Astrocyte (in vitro differentiated cells and primary cell): ENCODE results near the gene BBIP1. TPM values are rescaled to one million over a fixed set of nuclear protein-coding genes. Genes with fewer than 3 reads are reported as not detected.

ENCODE experiments used
- DNase-seq: peaks from one replicate; pipeline ENCODE4 v3.0.0-alpha.2; 2010; ENCODE audit warnings: low read depth
- FAIRE-seq: peaks from 2 replicates; lab custom pipeline; 2011; peaks lifted over from hg19 to GRCh38; lab: Jason Lieb, UNC
- H2AFZ ChIP-seq: 2 replicates; pipeline ENCODE4 v1.6.0; 2012; ENCODE audit warnings: low read depth, low read length, inconsistent platforms
- H3K27ac ChIP-seq: 2 replicates; pipeline ENCODE4 v1.5.1; 2011; ENCODE audit warnings: low read depth, low read length, inconsistent platforms
- H3K27me3 ChIP-seq: 2 replicates; pipeline ENCODE4 v1.6.0; 2011; ENCODE audit warnings: low read length, inconsistent platforms; ENCODE audit not compliant: insufficient read depth
- H3K36me3 ChIP-seq: 2 replicates; pipeline ENCODE4 v1.5.1; 2011; ENCODE audit warnings: low read length, inconsistent platforms; ENCODE audit not compliant: insufficient read depth
- H3K4me1 ChIP-seq: 2 replicates; pipeline ENCODE4 v1.5.1; 2011; ENCODE audit warnings: low read length, inconsistent platforms; ENCODE audit not compliant: insufficient read depth
- H3K4me2 ChIP-seq: 2 replicates; pipeline ENCODE4 v1.6.0; 2012; ENCODE audit warnings: low read length, inconsistent platforms
- H3K4me3 ChIP-seq: 2 replicates; pipeline ENCODE4 v1.5.1; 2011; ENCODE audit warnings: low read depth, mild to moderate bottlenecking, low read length, inconsistent platforms; ENCODE audit not compliant: insufficient read depth
- H3K79me2 ChIP-seq: 2 replicates; pipeline ENCODE4 v1.6.0; 2012; ENCODE audit warnings: mild to moderate bottlenecking, low read length, inconsistent platforms; ENCODE audit not compliant: insufficient read depth
- H3K9ac ChIP-seq: 2 replicates; pipeline ENCODE4 v1.6.0; 2012; ENCODE audit warnings: mild to moderate bottlenecking, low read length, inconsistent platforms
- H3K9me3 ChIP-seq: 2 replicates; pipeline ENCODE4 v1.5.1; 2012; ENCODE audit warnings: low read depth, mild to moderate bottlenecking, low read length, inconsistent platforms; ENCODE audit not compliant: insufficient read depth
- H4K20me1 ChIP-seq: 2 replicates; pipeline ENCODE4 v1.6.0; 2012; ENCODE audit warnings: low read length, inconsistent platforms; ENCODE audit not compliant: insufficient read depth
- H3K27ac Mint-ChIP-seq: one replicate; pipeline ENCODE4 v1.8.0; 2021; ENCODE audit warnings: mild to moderate bottlenecking, mixed read lengths; ENCODE audit not compliant: unreplicated experiment
- H3K27me3 Mint-ChIP-seq: one replicate; pipeline ENCODE4 v1.8.0; 2021; ENCODE audit warnings: low read depth, mixed read lengths; ENCODE audit not compliant: unreplicated experiment
- H3K36me3 Mint-ChIP-seq: one replicate; pipeline ENCODE4 v1.8.0; 2021; ENCODE audit warnings: low read depth, mixed read lengths; ENCODE audit not compliant: unreplicated experiment
- H3K4me1 Mint-ChIP-seq: one replicate; pipeline ENCODE4 v1.8.0; 2021; ENCODE audit warnings: low read depth, mixed read lengths; ENCODE audit not compliant: unreplicated experiment
- H3K4me3 Mint-ChIP-seq: one replicate; pipeline ENCODE4 v1.8.0; 2021; ENCODE audit warnings: mild to moderate bottlenecking, moderate library complexity, mixed read lengths; ENCODE audit not compliant: unreplicated experiment
- H3K9me3 Mint-ChIP-seq: one replicate; pipeline ENCODE4 v1.8.0; 2021; ENCODE audit warnings: mild to moderate bottlenecking, mixed read lengths; ENCODE audit not compliant: unreplicated experiment
- EZH2 ChIP-seq: IDR thresholded peaks from 2 replicates; pipeline ENCODE4 v1.6.1; 2012; ENCODE audit warnings: mild to moderate bottlenecking, low read length, inconsistent platforms; ENCODE audit not compliant: insufficient read depth
- total RNA-seq: library from RNA; stranded (reverse); gene quantifications from 2 replicates; pipeline ENCODE4 v1.2.1, GENCODE V29; 2021
- TF ChIP-seq, protein P1 (sequence below): IDR thresholded peaks from 2 replicates; pipeline ENCODE4 v1.5.1; 2011; ENCODE audit warnings: low read depth, mild to moderate bottlenecking, inconsistent platforms, low read length, moderate library complexity; ENCODE audit not compliant: insufficient read depth

Gene BBIP1
- total RNA-seq, 1 donor from 2014 or later: 24.1 TPM

GRCh38 chr10:110859973-110860376 lies 59.0 kb downstream of the BBIP1 start:
- Histone ChIP-seq H3K79me2 (no peaks in the 10 kb centered on the region), H3K9me3 (no peaks in the 10 kb centered on the region), H3K27me3 (no peaks in the 10 kb centered on the region), H2AFZ (no peak overlapping the region), H3K9ac (no peak overlapping the region), H3K4me3 (no peak overlapping the region), H3K27ac (no peak overlapping the region), H4K20me1 (no peaks in the 10 kb centered on the region), H3K4me2 (no peak overlapping the region), H3K4me1 (no peaks in the 10 kb centered on the region), H3K36me3 (no peaks in the 10 kb centered on the region)
- TF ChIP-seq, protein P1, sequence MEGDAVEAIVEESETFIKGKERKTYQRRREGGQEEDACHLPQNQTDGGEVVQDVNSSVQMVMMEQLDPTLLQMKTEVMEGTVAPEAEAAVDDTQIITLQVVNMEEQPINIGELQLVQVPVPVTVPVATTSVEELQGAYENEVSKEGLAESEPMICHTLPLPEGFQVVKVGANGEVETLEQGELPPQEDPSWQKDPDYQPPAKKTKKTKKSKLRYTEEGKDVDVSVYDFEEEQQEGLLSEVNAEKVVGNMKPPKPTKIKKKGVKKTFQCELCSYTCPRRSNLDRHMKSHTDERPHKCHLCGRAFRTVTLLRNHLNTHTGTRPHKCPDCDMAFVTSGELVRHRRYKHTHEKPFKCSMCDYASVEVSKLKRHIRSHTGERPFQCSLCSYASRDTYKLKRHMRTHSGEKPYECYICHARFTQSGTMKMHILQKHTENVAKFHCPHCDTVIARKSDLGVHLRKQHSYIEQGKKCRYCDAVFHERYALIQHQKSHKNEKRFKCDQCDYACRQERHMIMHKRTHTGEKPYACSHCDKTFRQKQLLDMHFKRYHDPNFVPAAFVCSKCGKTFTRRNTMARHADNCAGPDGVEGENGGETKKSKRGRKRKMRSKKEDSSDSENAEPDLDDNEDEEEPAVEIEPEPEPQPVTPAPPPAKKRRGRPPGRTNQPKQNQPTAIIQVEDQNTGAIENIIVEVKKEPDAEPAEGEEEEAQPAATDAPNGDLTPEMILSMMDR: no peak
- TF ChIP-seq EZH2: no peak
- Mint-ChIP-seq H3K9me3 (peaks cover 3% of the 10 kb centered on the region), H3K27me3 (peaks cover 2% of the 10 kb centered on the region), H3K27ac (no peak overlapping the region), H3K36me3 (no peaks in the 10 kb centered on the region), H3K4me3 (peak overlapping the region; percentile 2), H3K4me1 (peaks cover 8% of the 10 kb centered on the region)
- FAIRE-seq (no peak), DNase-seq (peak; percentile 26)

GRCh38 chr10:110859206-110859972 lies 59.6 kb downstream of the BBIP1 start:
- FAIRE-seq: no peak
- H3K79me2 ChIP-seq: no peaks in the 10 kb centered on the region
- H3K36me3 Mint-ChIP-seq: no peaks in the 10 kb centered on the region
- TF ChIP-seq EZH2: no peak
- TF ChIP-seq, protein P1: no peak
- no peaks in the 10 kb centered on the region for H4K20me1 ChIP-seq
- H3K9me3 ChIP-seq: no peaks in the 10 kb centered on the region
- H3K27ac ChIP-seq: no peak overlapping the region
- H3K27ac Mint-ChIP-seq: no peak overlapping the region
- H3K36me3 ChIP-seq: no peaks in the 10 kb centered on the region
- no peak overlapping the region for H3K4me3 ChIP-seq
- no peak overlapping the region for H3K4me2 ChIP-seq
- no peaks in the 10 kb centered on the region for H3K27me3 ChIP-seq
- DNase-seq: no peak
- H3K4me3 Mint-ChIP-seq: no peak overlapping the region
- H3K9ac ChIP-seq: no peak overlapping the region
- H3K4me1 Mint-ChIP-seq: peaks cover 5% of the 10 kb centered on the region
- peaks cover 2% of the 10 kb centered on the region for H3K27me3 Mint-ChIP-seq
- H2AFZ ChIP-seq: no peak overlapping the region
- H3K4me1 ChIP-seq: no peaks in the 10 kb centered on the region
- H3K9me3 Mint-ChIP-seq: peaks cover 3% of the 10 kb centered on the region

DNA sequence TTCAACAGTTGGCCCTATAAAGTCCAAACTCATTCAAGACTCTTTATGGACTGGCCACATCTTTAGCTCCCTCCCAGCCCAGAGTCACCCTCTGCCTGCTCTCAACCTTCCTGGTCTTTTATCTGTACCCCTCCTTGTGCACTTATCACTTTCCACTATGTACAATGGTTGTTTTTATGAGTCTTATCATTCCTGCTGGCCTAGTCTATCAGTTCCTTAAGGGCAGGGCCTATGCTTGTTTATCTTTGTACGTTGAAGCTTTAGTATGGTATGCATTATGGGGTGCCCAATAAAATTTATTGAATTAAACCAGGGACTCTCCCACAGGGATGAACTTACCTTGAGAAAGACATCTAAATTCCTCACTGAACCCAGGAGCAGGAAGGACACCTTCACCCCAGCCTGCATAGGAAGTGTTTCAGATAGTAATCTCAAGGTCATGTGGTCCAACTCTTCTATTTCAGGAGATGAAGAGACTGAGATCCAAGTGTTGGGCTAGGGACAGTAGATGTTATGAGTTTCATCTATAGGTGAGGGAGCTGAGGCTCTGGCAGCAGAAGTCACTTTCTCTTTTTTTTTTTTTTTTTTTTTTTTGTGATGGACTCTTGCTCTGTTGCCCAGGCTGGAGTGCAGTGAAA lies 60.6 kb downstream of the BBIP1 start:
- Mint-ChIP-seq H3K4me3 (no peak overlapping the region), H3K27me3 (peaks cover 2% of the 10 kb centered on the region), H3K9me3 (peaks cover 3% of the 10 kb centered on the region), H3K4me1 (peaks cover 5% of the 10 kb centered on the region), H3K27ac (no peak overlapping the region), H3K36me3 (no peaks in the 10 kb centered on the region)
- Histone ChIP-seq H3K27me3 (no peaks in the 10 kb centered on the region), H3K4me1 (no peaks in the 10 kb centered on the region), H3K4me2 (no peak overlapping the region), H4K20me1 (no peaks in the 10 kb centered on the region), H3K36me3 (no peaks in the 10 kb centered on the region), H3K4me3 (no peak overlapping the region), H3K9me3 (no peaks in the 10 kb centered on the region), H3K27ac (no peak overlapping the region), H3K79me2 (no peaks in the 10 kb centered on the region), H2AFZ (no peak overlapping the region), H3K9ac (no peak overlapping the region)
- TF ChIP-seq EZH2: no peak
- TF ChIP-seq, protein P1: no peak
- DNase-seq (no peak), FAIRE-seq (no peak)
